H7 (cell line): ENCODE results near the gene SNED1. TPM values are rescaled to one million over a fixed set of nuclear protein-coding genes. Genes with fewer than 3 reads are reported as not detected.
"Not testable (repeated sequence)": the region's sequence is repeated elsewhere in the genome, so short reads cannot be mapped to it uniquely, and the experiment has no call there.

ENCODE experiments used
- DNase-seq: peaks from one replicate; pipeline ENCODE4 v3.0.0; 2012
- H3K27me3 ChIP-seq: 2 replicates; pipeline ENCODE4 v1.6.0; 2011; ENCODE audit warnings: mild to moderate bottlenecking, low read length; ENCODE audit not compliant: control insufficient read depth, insufficient read depth
- H3K36me3 ChIP-seq: replicated peaks from 2 replicates; pipeline ENCODE4 v1.5.1; 2011; ENCODE audit warnings: low read length; ENCODE audit not compliant: control insufficient read depth, insufficient read depth
- H3K4me3 ChIP-seq: 2 replicates; pipeline ENCODE4 v1.5.1; 2011; ENCODE audit warnings: low read depth, mild to moderate bottlenecking, control low read depth, low read length, moderate library complexity; ENCODE audit not compliant: insufficient read depth
- total RNA-seq: library from RNA; depleted of rRNA; stranded (reverse); fragments of >200 nt; shearing (Covaris generic); gene quantifications from 2 replicates; pipeline ENCODE4 v1.2.3, GENCODE V29; 2014

The SNED1 gene
- total RNA-seq, 1 experiment from 2014 or later: 0.52 TPM

DNA sequence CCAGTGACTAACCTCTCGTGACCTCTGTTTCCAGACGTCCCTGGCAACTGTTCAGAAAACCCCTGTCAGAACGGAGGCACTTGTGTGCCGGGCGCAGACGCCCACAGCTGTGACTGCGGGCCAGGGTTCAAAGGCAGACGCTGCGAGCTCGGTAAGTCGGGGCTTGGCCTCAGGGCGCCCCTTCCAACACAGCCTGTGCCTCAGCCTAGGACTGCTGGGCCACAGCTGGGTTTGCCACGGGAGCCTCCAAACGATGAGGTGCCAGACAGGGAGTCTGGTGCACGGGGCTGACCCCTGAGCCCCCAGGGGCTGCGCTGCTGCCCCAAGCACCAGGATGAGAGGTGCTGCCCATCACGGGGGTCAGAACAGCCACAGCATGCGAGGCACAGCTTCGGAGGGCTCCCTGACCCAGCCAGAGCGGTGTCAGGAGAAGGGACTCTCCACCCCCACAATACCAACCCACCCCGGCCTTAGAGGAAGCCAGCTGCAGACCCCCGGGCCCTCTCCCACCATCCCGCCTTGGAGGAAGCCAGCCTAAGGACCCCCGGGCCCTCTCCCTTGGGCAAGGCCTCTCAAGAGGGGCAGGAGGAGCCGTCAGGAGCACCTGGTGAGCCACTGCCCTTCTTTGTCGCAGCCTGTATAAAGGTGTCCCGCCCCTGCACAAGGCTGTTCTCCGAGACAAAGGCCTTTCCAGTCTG, 83.4 kb downstream of the SNED1 start:
- Histone ChIP-seq H3K4me3 (no peak overlapping the region), H3K27me3 (no peaks in the 10 kb centered on the region), H3K36me3 (no peaks in the 10 kb centered on the region)
- DNase-seq: peak; percentile 59

DNA sequence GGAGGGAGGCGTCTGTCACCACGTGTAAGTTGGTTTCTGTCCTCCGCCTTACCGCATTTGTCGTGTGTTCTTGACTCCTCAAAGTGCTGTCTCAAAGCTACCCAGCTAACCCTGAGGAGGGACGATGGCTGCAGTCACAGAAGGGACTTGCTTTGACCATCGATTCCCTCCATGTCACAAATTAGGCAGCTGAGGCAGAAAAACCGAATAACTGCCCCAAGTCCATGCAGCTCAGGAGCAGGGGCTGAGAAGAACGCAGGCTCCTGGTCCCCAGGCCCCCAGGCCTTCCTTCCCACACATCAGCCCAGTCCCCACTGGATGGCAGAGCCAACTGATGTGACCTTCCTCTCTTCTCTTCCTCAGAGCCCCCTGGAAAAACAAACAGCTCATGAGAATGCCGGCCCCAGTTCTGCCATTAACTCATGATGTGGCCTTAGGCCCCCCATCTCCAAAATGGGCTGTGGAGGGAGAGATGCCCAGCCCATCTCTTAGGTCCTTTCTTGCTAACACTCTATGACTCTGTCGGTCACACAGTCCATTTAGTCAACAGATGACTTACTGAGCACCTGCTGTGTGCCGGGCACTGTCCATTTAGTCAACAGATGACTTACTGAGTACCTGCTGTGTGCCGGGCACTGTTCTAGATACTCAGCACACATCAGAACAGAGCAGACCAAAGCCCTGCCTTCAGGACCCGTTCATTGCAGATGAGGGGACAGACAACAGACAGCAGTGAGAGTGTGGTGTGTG, 84.1 kb downstream of the SNED1 start:
- no peaks in the 10 kb centered on the region for H3K36me3 ChIP-seq
- H3K27me3 ChIP-seq: no peaks in the 10 kb centered on the region
- no peak overlapping the region for H3K4me3 ChIP-seq
- DNase-seq: peak; percentile 27

- peak; percentile 32 for DNase-seq
- H3K4me3 ChIP-seq: no peak overlapping the region
- H3K36me3 ChIP-seq: no peaks in the 10 kb centered on the region
- H3K27me3 ChIP-seq: no peaks in the 10 kb centered on the region
Measured at GRCh38 chr2:241083091-241083415, 84.6 kb downstream of the SNED1 start.

DNA sequence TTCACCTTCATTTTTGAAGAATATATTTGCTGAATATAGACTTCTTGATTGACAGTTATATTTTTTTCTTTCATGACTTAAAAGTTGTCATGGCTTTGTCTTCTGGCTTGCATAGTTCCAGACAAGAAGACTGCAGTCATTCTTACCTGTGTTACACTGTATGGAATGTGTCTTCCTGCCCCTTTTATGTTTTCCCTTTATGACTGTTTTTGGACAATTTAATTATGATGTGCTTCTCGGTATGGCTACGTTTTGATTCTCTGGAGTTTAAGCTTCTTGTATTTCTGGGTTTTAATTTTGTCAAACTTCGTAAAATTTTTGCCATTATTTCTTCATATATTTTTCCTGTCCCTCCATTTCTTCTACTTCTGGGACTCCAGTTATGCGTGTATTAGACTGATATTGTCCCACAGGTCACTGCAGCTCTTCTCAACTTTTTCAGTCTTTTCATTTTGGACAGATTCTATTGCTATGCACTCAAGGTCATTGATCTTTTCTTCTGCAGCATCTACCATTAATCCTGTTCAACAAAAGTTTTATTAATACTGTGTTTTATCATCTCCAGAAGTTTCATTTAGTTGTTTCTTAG, 86.5 kb downstream of the SNED1 start:
- Histone ChIP-seq H3K36me3 (peaks cover 7% of the 10 kb centered on the region), H3K4me3 (no peak overlapping the region), H3K27me3 (no peaks in the 10 kb centered on the region)
- DNase-seq: no peak

GRCh38 chr2:241087420-241088268, 89.2 kb downstream of the SNED1 start:
- Histone ChIP-seq H3K27me3 (no peaks in the 10 kb centered on the region), H3K36me3 (peaks cover 10% of the 10 kb centered on the region), H3K4me3 (no peak overlapping the region)
- DNase-seq: no peak

- H3K36me3 ChIP-seq: peaks cover 10% of the 10 kb centered on the region
- H3K4me3 ChIP-seq: no peak overlapping the region
- H3K27me3 ChIP-seq: no peaks in the 10 kb centered on the region
- DNase-seq: no peak
Measured at GRCh38 chr2:241088376-241088775, 90.0 kb downstream of the SNED1 start.

DNA sequence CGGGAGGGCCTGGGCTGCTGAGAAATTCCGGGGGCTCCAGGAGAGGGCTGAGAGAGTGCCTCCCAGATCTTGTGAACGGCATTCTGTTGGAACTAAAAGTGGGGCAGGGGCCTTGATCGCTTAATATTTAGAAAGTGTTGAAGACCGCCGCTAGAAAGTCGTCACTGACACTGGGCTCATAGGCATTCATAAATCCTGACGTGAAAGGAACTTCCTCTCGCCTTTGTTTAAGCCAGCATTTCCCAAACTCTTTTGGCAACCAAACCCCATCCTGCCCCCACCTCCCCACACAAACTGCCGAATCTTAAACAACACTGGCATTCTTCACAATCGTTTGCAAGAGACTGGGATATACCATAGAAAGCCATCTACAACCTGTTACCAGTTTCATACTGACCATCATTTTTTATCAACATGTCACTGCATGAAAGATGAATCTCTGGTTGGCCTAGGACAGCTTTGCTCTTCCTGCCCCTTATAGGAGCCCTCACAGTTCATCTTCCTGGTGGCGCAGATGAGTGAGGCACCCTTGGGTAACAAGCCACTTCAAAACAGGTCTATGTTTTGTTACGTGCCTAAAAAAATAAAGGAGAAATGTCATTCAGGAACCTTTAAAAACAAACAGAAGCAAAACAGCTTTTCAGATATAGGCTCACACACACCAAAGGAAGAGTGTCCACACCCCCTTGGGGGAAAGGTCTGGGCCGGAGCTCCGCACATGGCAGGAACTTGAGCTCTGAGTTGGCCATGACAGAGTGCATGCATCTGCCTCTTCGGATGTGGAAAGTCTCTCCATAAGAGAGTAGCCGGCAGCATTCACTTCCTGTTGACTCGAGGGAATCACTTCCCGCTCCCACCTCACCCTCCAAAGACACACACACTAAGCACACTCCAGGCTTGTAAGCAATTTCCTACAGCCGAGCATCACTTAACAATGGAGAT, 90.6 kb downstream of the SNED1 start:
- H3K36me3 ChIP-seq: peaks cover 10% of the 10 kb centered on the region
- H3K27me3 ChIP-seq: no peaks in the 10 kb centered on the region
- H3K4me3 ChIP-seq: no peak overlapping the region
- DNase-seq: no peak

DNA sequence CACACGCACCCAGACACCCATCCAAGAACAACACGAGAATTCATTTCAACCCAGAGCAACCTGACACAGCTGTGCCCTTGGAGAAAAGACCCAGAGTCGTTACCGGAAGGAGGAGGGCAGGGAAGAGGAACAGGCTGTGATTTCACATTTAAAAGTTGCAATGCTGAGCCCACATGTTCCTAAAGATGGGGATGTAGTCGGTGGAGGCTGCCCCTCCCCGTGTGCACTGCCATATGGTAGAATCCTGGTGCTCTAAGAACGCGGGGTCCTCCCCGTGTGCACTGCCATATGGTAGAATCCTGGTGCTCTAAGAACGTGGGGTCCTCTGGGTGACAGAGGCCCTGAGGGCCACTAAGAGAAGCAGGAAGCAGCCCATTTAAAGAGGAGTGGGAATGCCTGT, 92.8 kb downstream of the SNED1 start:
- no peak overlapping the region for H3K4me3 ChIP-seq
- peaks cover 14% of the 10 kb centered on the region for H3K36me3 ChIP-seq
- DNase-seq: no peak
- H3K27me3 ChIP-seq: no peaks in the 10 kb centered on the region

GRCh38 chr2:241091734-241092445, 93.5 kb downstream of the SNED1 start:
- peaks cover 14% of the 10 kb centered on the region for H3K36me3 ChIP-seq
- DNase-seq: no peak
- no peaks in the 10 kb centered on the region for H3K27me3 ChIP-seq
- no peak overlapping the region for H3K4me3 ChIP-seq

DNA sequence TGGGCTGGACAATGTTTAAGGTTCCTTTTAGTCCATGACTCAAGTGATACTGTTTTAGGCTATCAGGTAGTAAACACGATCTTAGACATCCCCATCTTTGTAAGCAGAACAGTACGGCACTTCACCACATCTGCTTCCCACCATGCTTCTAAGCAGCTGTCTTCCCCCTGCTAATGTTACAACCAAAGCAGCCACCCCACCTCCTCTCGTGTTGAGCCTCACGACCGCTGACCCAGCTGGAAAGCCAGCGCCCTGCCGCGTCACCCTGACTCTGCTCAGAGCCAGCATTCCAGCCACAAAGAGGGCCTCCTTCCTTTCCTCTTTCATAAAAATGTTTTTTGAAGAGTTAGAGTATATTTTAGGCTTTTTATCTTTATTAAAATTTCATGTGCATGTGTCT, 94.3 kb downstream of the SNED1 start:
- H3K36me3 ChIP-seq: peaks cover 16% of the 10 kb centered on the region
- no peak for DNase-seq
- H3K27me3 ChIP-seq: no peaks in the 10 kb centered on the region
- H3K4me3 ChIP-seq: no peak overlapping the region

GRCh38 chr2:241093133-241093781, 94.8 kb downstream of the SNED1 start:
- H3K27me3 ChIP-seq, H3K4me3 ChIP-seq, DNase-seq: not testable (repeated sequence)
- H3K36me3 ChIP-seq: peaks cover 16% of the 10 kb centered on the region

- no peaks in the 10 kb centered on the region for H3K27me3 ChIP-seq
- H3K36me3 ChIP-seq: peaks cover 13% of the 10 kb centered on the region
- no peak overlapping the region for H3K4me3 ChIP-seq
- peak; percentile 57 for DNase-seq
Measured at GRCh38 chr2:241094172-241094571, 95.8 kb downstream of the SNED1 start.

DNA sequence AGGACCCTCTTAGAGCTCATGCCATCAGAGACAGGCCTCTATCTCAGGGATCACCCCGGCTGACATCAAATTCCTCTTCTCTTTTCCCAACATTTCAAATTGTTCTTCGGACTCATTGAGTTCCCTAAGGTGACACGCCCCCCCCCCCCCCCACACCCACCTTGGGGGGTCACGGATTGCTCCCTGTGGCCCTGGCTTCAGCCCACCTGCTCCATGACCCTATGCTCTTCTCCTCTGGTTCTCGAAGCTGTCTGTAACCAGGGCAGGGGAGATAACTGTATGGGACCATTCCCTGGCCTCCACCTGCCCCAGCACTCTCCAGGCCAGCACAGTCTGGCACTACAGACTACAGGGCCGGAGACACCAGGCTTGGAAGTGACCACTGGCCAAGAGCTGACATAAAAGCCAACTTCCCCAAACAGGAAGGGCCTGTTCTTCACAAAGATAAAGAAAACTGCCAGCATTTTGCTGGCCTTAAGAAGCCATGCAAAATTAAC, 96.6 kb downstream of the SNED1 start:
- Histone ChIP-seq H3K36me3 (peaks cover 13% of the 10 kb centered on the region), H3K27me3 (no peaks in the 10 kb centered on the region), H3K4me3 (no peak overlapping the region)
- peak; percentile 24 for DNase-seq
